ENCODE data around the gene RFPL3.
"Not testable (repeated sequence)": the region's sequence is repeated elsewhere in the genome, so short reads cannot be mapped to it uniquely, and the experiment has no call there.

The RFPL3 gene

DNA sequence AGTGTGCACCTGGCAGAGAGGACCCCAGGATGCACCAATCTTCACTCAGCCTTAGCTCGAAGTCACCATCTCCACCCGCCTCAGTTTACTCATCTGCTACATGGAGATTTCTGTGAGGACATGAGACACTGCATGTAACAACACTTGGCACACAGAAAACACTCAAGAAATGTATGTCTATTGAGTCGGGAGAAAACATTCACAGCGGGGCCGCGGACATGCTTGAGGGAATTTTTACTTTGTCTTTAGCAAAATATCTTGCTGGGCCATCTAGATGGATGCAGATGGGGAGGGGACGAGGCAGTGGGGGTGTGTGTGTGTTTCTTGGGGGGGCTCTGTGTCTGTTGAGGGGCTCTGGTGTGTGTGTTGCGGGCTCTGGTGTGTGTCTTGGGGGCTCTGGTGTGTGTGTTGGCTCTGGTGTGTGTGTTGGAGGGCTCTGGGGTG, 28.4 kb upstream of the RFPL3 start:
- DNase-seq (ENCODE audit: low read depth in 1 of 2, low spot score in 1 of 2), result no peak

DNA sequence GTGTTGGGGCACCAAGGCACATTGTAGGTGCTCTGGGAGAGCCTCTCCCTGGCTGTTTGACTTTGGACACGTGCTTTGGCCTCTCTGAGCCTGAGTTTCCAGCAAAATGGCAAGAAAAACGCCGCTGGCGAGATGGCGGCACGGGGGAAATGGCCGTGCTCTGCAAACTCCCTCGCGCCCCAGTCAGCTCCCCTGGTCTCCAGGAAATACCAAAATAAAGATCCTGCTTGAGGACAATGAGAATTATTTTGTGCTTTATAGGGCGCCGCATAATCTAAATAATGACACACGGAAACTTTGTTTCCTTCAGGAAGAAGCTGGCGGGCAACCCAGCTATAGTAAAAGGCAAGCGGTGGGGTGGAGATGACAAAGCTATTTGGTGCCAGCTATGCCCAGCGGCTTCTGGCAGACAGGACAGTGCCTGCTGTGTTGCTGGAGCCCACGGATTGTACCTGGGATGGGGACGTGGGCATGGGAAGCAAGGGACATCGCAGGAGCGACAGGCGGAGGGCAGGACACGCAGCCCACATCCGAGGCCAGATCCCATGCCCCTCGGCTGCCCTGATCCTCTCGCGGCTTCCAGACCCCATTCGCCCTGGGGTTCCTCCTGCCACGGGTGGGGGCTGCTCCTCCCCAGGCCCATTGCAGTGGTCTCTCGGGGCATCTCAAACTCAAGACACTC, 26.3 kb upstream of the RFPL3 start:
- no peak for DNase-seq (ENCODE audit: low read depth in 1 of 2, low spot score in 1 of 2)

DNA sequence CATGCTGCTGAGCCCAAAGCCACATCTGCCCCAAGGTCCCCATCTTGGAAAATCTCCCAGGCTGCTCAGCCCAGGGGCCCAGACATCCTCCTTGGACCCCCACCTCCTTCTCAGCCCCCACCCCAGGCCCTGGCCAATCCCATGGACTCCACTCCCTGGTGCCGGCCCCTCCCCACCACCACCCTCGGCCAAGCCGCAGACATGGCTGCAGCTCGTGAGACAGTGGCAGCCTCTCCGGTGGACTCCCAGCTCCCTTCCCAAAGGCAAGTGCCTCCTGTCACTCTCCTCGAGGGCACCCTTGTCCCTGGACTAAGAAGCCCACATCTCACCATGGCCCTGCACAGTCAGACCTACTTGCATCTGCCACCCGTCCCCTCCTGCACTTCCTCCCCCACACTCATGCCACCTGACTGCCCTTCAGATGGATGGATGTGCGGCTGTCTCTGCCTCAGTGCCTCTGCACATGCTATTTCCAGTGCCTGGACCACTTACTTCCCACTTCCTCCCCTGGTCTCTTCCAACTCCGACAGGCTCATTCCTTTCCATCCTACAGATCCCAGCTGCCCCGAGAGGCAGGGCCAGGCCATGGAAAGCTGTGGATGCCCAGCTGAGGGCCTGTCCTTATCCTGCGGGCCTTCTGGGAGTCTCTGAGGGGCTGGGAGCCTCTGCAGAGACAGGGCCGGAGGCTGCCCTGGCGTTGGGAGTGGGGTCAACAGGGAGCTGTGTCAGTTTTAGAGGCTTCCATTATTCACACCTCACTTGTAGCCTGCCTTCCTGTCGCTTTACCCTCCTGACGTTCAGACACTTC, 25.5 kb upstream of the RFPL3 start:
- no peak for DNase-seq (ENCODE audit: low read depth in 1 of 2, low spot score in 1 of 2)

DNA sequence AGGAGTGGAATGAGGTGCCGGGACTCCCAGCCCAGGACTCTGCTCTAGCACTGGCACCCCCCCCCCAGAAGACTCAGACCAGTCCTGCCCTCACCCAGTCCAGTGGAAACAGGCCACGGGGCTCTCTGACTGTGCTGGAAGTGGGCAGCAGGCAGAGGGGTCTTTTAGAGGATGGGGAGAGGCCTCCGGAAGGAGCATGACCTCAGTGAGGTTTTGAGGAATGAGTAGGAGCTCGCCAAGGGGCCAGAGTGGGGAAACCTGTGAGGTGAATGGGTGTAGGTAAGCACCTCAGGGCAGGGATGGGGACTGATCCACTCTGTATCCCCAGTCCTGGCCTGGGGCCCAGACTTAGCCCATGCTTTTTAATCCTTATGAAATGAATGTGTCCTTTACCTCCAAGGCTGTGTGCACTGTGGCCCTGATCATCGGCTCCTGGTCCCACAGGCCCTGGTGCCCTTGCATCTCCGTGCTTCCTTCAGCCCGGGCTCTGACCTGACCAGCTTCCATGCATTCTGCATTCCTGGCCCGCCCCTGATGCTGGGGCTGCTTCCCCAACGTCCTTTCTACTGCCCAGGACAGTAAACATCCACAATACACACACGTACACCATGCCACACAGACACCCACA, 24.4 kb upstream of the RFPL3 start:
- no peak for DNase-seq (ENCODE audit: low read depth in 1 of 2, low spot score in 1 of 2)

DNA sequence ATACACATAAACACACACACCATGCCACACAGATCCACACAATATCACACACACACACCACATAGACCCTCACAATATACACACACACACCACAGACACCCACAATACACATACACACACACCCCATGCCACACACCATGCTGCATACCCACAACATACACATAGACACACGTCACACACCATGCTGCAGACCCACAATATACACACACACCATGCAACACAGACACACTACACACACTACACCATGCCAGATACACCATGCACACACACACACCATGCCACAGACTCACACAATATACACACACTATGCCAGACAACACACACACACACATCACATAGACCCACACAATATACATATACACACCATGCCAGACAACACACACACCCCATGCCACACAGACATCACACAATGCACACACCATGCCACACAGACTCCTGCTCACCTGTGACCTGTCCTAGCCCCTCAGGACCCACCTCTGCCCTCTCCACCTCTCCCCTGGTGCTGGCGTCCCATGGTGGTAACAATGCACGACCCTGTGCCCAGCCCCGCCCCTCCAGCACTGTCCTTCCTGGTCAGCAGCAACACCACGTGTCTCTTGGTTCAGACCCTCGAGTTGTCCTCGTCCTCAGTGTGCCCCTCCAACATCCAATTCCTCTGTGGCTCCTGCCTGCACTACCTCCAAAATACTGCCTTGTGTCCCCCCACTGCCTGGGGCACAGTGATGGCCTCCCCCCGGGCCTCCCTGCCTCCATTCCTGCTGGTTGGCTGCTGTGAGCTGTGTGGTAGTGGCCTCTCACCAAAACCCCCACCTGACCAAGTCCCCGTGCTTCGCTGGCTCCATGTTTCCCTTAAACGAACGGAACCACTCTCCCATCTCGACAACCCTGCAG, 23.7 kb upstream of the RFPL3 start:
- DNase-seq (ENCODE audit: low read depth in 1 of 2, low spot score in 1 of 2), result no peak

DNA sequence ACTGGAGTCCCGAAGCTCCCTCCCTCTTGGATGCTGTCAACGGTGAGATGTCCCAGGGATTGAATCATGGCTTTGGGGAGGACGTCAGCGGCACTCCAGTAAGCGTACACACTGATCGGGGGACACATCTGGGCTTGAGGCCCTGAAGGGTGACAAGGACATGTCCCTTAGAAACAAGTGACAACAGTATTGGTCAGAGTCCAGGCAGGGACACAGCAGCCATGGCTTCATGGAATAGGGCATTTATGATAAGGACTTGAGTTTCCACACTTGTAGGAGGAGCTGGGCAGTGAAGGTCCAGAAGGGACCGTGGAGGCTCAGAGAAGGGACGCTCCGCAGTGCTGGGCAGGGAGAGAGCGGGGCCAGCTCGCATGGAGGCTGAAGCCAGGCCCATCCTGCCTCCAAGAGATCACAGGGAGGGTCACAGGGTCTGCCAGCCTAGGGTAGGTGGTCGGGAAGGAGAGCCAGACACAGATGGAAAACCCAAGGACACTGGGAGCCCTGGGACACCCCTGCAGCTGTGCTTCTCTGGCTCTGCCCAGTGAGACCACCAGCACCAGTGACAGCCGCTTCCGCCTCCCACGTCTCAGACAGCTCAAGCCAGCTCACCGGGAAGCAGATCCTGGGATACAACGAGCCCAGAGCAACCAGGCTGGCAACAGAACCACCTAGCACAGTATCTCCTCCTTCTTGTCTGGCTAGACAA, 22.9 kb upstream of the RFPL3 start:
- no peak for DNase-seq (ENCODE audit: low read depth in 1 of 2, low spot score in 1 of 2)

DNA sequence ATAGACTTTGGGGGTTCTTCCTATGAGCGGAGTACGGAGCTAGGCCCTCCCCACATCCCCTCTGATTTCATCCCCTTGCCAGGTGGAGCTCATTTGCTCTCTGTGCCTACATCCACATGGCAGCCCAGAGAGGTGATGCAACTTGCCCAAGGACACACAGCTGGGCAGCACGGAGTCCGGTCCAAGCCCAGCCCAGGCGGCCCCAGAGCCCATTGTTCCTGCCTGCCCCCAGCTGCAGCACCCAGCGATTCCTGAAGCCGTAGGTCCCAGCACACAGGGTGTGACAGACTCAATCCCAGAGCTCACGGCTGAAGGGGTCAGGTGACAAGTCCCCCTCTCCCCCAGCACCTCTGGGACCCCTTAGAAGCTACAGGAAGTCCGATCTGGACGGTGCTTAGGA, 22.2 kb upstream of the RFPL3 start:
- DNase-seq (ENCODE audit: low read depth in 1 of 2, low spot score in 1 of 2), result no peak

DNA sequence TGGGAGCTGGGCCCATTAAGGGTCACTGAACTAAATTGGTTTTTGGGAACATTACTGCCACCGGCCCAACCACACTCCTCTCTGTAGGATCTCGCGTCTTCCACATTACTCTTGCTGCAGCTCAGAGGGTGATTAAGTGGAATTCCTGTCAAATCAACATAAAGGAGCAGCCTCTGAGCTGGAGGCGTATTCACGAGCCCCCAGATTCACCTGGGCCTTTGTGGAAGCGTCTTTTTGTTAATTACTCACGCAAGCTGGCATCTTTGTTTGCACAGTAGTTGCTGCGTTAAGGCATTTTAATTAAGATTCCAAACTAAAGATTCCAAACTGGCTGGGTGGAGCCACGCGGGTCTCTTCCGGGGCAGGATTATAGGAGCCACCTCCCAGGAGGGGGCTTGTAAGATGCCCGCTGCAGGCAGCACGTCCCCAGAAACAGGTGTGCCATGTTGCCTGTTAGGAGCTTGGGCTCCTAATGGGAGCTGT, 21.5 kb upstream of the RFPL3 start:
- no peak for DNase-seq (ENCODE audit: low read depth in 1 of 2, low spot score in 1 of 2)

DNA sequence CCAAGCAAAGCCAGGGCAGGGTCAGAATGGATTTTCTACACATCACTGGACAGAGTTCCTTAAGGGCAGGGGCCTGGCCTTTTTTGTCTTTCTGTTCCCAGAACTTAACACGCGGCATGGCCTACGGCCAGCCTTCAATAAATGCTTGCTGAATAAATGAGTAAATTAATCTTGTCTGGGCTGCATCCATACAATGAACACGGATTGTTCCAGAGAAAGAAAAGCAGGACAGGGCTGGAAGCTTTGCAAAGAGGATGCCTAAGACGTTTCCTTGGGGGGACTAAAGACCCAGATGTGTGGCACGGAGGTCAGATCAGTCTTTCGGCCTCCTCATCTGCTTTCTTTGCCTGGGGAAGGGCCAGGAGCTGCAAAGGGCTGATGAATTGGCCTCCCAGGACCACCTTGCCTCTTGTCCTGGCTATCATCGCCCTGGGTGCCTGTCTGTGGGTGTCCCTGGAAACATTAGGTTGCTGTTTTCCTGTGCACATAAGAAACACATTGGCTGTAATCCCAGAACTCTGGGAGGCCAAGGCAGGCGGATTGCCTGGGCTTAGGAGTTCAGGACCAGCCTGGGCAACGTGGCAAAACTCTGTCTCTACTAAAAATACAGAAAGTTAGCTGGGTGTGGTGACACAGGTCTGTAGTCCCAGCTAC, 20.8 kb upstream of the RFPL3 start:
- DNase-seq (ENCODE audit: low read depth in 1 of 2, low spot score in 1 of 2), result no peak

DNA sequence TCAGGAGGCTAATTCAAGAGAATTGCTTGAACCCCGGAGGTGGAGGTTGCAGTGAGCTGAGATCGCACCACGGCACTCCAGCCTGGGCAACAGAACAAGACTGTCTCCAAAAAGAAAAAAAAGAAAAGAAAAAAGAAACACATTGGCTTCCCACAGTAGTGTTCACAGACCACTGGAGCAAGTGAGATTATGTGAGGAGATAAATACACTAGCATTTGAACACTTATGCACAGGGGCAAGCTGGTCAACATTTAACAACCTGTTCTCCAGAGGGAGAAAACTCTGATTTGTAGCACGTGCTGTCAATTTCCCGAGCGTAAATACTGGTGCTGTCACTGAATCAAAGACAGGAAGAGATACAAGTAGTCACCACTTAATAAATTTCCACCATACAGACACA, 20.2 kb upstream of the RFPL3 start:
- not testable (repeated sequence) for DNase-seq (ENCODE audit: low read depth in 1 of 2, low spot score in 1 of 2)

DNA sequence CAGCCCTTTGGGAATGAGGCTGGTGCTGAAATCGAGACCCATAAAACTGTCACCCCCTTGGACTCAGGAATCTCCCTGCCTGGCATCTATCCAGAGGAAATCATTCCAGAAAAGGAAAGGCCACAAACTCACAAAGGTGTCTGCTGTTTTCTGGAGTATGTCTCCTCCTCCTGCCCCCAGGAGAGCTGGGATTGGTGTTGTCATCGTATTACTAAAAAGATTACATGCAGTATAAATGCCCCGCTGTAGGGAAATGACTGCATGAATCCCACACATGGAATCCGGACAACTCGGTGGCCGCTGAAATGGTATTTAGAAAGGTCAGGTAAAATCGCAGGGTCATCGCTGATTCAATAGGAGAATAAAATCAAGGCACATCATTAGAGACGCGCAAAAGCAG, 18.9 kb upstream of the RFPL3 start:
- no peak for DNase-seq (ENCODE audit: low read depth in 1 of 2, low spot score in 1 of 2)

DNA sequence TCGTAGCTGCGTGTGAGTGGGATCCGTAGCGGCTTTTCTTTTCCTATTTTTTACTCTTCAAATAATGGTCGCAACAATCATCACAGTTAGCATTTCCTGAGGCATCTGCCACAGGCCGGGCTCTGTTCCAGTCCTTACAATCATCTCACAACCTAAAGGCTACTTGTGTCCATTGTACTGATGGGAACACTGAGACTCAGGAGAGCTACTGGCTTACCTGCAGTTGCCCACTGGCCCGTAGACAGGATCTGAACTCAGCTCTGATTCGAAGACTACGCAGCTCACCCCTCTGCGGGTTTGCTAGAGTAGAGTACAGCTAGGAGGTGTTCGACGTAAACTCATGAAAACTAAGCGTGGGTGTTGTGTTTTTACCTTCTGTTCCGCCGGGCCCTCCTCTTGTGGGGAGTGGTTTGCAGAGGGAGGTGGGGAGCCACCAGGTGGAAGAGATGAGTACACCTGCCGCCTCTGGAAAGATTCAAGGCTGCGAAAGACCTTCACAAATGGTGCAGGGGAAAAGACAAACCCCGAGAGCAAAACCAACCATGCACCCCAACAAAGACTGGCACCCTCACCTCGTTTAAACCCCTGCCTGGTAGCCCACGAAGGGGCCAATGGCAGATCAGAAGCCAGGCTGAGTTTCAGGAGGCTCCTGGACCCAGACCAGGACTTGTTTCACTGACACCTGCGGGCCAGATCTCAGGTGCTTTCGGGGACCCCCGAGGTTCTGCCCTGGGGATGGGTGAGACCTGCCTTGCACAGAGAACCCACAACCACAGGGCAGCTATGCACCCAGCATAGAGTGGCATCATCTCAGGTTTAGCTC, 18.3 kb upstream of the RFPL3 start:
- DNase-seq (ENCODE audit: low read depth in 1 of 2, low spot score in 1 of 2), result no peak

DNA sequence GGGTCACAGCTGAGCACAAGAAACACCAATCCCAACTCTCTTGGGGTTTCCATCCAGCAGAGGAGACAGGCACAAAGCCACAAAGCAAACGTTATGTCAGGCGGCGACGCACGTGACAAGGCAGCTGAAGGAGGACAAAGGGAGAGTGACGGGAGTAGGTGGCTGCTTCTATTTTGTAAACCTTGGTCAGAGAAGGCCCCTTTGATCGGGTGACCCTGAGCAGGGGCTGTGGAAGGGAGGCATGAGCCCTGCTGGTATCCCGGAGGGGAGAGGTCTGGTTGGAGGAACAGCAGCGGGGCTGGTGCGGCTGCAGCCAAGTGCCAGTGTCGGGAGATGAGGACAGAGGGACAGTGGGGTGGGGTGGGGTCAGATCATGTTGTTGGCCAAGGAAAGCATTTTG, 17.3 kb upstream of the RFPL3 start:
- DNase-seq (ENCODE audit: low read depth in 1 of 2, low spot score in 1 of 2), result no peak

DNA sequence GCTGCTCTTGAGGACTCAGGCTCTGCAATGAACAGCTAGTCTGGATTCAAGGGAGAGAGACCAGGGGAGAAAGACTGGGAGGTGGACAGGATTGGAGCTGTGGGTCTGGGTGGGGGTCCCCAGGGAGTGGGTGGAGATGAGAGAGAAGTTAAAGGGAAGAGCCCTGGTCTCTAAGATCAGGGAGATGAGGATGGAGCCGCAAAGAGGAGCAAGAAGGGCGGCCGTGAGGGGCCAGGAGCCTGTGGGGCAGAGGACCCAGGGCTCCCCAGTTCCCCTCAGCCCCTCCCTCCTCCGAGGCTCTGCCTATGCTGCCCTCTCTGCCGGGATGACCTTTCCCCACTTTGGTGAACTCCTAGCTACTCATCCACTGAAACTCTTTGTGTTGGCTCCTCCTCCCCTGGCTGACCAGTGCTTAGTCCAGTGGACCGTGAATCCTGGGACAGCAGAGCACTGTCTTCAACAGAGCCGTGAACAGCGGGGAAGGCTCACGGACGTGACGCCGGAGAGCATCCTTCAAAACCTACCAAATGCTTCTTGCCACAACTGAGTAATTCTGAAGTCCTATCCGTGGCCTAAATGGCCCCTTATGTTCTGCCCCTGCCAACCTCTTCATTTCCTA, 16.4 kb upstream of the RFPL3 start:
- no peak for DNase-seq (ENCODE audit: low read depth in 1 of 2, low spot score in 1 of 2)

DNA sequence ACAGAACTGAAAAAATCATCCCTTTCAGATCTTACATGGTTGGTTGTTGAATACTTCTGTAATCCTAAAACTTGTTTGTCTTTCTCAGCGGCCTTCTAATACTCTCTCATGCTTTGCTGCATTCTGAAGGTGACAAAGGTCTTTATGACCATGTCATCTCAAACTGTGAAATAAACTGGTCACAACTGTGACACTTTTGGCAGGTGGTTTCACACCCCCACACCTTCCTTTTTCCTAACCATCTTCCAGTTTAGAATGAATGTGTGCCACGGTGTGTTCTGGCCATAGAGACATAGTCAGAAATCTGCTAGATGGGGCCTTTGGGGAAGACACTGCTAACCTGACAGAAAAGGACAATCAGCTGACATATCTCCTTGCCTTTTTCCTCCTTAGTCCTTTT, 14.7 kb upstream of the RFPL3 start:
- no peak for DNase-seq (ENCODE audit: low read depth in 1 of 2, low spot score in 1 of 2)

DNA sequence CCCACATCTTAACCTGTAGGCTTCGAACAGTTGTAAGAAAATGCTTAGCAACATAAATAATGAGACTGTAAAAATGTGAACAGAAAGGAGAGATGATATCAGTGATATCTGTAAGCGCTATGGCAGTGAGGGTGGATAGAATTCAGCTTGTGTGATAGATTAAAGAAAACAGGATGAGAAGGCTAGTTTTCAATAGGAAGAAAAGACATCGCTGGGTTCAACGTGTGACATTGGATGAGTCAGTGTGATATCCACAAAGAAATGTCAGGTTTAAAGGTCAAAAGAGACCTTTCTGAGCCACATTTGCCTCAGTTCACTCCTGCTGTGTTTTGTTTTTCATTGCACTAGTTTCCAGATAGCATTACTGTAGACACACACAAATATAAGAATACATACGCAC, 13.7 kb upstream of the RFPL3 start:
- no peak for DNase-seq (ENCODE audit: low read depth in 1 of 2, low spot score in 1 of 2)

DNA sequence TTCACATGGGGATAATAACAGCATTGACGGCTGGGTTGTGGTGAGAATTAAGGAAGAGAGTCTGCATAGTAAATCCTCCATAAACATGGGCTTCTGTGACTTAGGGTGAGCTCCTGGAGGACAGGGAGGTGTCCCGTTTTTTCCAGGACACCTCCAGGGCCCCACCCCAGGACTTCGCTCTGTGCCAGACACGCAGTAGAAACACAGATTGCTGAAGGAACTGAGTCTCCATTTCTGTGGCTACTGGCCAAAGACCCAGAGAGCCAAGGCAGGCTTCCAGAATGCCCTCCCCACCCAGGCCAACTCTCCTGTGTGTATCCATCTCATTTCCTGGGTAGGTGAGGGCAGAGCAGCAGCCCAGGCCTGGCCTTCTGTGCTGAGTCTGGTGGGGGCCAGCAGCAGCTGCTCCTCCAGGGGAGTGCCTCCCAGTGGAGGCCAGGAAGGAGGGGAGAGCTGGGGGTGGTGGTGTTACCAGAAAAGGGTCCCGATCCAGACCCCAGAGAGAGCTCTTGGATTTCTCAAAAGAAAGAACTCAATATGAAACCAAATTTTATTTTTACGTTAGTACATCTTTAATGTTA, 9.5 kb upstream of the RFPL3 start:
- DNase-seq (ENCODE audit: low read depth in 1 of 2, low spot score in 1 of 2), result no peak

DNA sequence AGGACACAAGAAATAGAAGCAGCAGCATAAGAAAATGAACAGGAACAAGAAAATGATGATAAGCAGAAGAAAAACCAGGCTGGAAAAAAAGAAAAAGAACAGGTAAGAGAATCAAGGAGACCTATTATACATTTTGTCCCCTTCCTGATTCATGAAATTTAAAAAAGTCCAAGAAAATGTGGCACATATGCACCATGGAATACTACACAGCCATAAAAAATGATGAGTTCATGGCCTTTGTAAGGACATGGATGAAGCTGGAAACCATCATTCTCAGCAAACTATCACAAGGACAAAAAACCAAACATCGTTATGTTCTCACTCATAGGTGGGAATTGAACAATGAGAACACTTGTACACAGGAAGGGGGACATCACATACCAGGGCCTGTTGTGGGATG, 5.8 kb upstream of the RFPL3 start:
- not testable (repeated sequence) for DNase-seq (ENCODE audit: low read depth in 1 of 2, low spot score in 1 of 2)
